ENCODE results near the gene LYPD5.

DNA sequence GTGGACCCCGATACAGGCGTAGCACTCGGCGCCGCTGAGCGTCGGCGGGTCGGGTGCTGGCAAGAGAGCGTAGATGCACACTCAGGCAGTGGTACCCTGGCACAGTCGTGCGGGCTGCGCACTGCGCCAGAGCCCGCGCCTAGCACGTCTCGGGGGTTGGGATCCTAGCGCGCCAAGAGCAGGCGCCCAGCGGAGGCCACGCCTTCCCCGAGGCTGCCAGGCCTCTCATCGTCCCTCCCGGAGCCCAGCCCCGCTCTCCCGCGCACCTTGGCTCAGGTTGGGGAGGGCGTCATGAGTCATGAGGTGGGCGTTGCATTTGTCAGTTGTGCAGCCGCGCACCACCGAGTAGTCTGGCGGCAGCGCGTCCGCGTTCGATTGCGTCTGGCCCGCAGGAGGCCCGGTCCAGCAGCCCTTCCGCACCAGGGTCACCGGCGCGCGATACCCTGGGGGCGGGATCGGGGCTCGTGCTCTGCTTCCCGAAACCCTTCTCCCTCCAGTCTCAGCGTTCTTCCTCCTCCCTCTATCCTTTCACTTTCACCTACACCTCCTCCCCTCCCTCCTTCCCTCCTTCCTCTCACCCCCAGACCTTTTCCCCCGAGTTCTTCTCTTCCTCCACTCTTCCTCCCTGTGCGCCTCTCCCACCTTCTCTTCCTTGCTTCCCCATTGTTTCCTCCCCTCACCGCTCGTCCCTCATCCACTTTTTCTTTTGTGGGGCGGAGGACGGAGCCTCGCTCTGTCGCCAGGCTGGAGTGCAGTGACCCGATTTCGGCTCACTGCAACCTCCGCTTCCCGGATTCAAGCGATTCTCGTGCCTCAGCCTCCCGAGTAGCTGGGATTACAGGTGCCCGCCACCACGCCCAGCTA lies 3.5 kb downstream of the LYPD5 start:
- TF ChIP-seq, protein P1, sequence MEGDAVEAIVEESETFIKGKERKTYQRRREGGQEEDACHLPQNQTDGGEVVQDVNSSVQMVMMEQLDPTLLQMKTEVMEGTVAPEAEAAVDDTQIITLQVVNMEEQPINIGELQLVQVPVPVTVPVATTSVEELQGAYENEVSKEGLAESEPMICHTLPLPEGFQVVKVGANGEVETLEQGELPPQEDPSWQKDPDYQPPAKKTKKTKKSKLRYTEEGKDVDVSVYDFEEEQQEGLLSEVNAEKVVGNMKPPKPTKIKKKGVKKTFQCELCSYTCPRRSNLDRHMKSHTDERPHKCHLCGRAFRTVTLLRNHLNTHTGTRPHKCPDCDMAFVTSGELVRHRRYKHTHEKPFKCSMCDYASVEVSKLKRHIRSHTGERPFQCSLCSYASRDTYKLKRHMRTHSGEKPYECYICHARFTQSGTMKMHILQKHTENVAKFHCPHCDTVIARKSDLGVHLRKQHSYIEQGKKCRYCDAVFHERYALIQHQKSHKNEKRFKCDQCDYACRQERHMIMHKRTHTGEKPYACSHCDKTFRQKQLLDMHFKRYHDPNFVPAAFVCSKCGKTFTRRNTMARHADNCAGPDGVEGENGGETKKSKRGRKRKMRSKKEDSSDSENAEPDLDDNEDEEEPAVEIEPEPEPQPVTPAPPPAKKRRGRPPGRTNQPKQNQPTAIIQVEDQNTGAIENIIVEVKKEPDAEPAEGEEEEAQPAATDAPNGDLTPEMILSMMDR (IDR thresholded peaks at IDR 0.05 in 4 of 5, conservative IDR thresholded peaks at IDR 0.05 in 1 of 5), result no peak
- TF ChIP-seq POLR2A (IDR thresholded peaks at IDR 0.05), result no peak
